Right atrium auricular region (tissue), 2 donors: Measurements from ENCODE around the gene CTDP1. TPM values are rescaled to one million over a fixed set of nuclear protein-coding genes. Genes with fewer than 3 reads are reported as not detected.

Experiments used
- DNase-seq: peaks from one replicate; pipeline ENCODE4 v3.0.0-alpha.2; 2019; ENCODE audit warnings: low spot score
- H3K27ac ChIP-seq, 2 donors: fragments of 200-600 bp; sonication (generic); 1 replicate in 1 of 2; 2 replicates in 1 of 2; pipeline ENCODE4 v1.5.1; 2016 to 2019
- H3K27me3 ChIP-seq, 2 donors: fragments of 200-600 bp; sonication (generic); one replicate each; pipeline versions ENCODE4 v1.5.1 to v1.6.0; 2017 to 2019
- H3K36me3 ChIP-seq: fragments of 200-600 bp; sonication (generic); one replicate; pipeline ENCODE4 v1.5.1; 2016
- H3K4me1 ChIP-seq, 2 donors: fragments of 200-600 bp; sonication (generic); one replicate each; pipeline versions ENCODE4 v1.5.1 to v1.6.0; 2017 to 2019
- H3K4me3 ChIP-seq, 2 donors: fragments of 200-600 bp; sonication (generic); 1 replicate in 1 of 2; 2 replicates in 1 of 2; pipeline ENCODE4 v1.5.1; 2017 to 2019; ENCODE audit warnings: mild to moderate bottlenecking in 1 of 2, moderate library complexity in 1 of 2
- H3K9me3 ChIP-seq, 2 donors: fragments of 200-600 bp; sonication (generic); one replicate each; pipeline ENCODE4 v1.5.1; 2019
- CTCF ChIP-seq, 2 donors: fragments of 200-600 bp; sonication (generic); IDR thresholded peaks; one replicate each; pipeline ENCODE4 v1.5.1; 2019; ENCODE audit warnings: antibody characterized with exemption in 2 of 2
- total RNA-seq, 2 donors: library from RNA; depleted of rRNA; stranded (reverse); fragments of >200 nt; gene quantifications; one replicate each; pipeline ENCODE4 v1.1.0, GENCODE V29; 2016

The CTDP1 gene
- total RNA-seq, 2 donors from 2014 or later = 6.3 to 9.2 TPM

DNA sequence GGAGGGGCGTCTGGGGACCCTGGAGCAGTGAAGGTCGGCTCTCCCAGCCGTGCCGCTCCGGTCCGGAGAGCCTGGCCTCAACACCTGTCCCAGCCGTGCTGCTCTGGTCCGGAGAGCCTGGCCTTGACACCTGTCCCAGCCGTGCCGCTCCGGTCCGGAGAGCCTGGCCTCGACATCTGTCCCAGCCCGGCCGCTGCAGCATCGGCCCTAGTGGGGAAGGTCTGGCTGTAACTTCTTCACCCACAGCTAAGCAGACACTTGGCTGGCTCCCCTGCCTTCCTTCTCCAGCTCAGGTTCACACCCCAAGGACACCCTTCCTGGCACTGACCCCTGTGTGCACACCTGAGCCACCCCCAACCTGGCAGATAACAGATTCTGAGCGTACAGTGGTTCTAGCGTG lies 122.7 kb downstream of the CTDP1 start:
- Histone ChIP-seq H3K36me3 (no peaks in the 10 kb centered on the region), H3K4me3 (no peak overlapping the region), H3K27ac (no peak overlapping the region), H3K27me3 (peaks cover 0 to 12% of the 10 kb centered on the region in 2 donors), H3K9me3 (no peaks in the 10 kb centered on the region), H3K4me1 (peaks cover 0 to 20% of the 10 kb centered on the region in 2 donors)
- no peak for DNase-seq
- TF ChIP-seq CTCF (IDR thresholded peaks at IDR 0.05) = no peak

DNA sequence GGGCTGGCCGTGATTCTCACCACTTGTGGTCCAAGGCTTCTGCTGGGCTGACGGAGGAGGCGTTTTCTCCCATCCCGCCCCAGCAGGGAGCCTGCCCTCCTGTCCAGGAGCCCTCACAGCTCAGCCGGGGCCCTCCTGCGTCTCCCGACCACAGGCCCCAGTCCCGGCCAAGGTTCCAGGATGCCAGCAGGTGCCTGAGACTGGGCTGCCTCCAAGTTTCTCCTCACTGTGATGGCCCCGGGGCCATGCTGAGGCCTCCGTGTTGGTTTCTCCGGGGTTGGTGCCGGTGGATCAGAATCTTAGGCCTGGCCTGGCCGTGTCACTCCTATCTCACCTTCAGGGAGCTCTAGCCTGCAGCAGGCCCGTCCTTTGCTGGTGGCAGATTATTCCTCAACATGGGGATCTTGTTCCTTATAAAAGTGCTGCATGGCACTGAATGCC lies 124.0 kb downstream of the CTDP1 start:
- peaks cover 0 to 7% of the 10 kb centered on the region in 2 donors for H3K4me1 ChIP-seq
- H3K9me3 ChIP-seq = no peaks in the 10 kb centered on the region
- DNase-seq = no peak
- no peak overlapping the region for H3K27ac ChIP-seq
- H3K27me3 ChIP-seq = peaks cover 0 to 5% of the 10 kb centered on the region in 2 donors
- H3K4me3 ChIP-seq = no peak overlapping the region
- no peak for TF ChIP-seq CTCF (IDR thresholded peaks at IDR 0.05)
- H3K36me3 ChIP-seq = no peaks in the 10 kb centered on the region

Other genes with a start within 250 kb of the CTDP1 start
- gene KCNG2, start 118.1 kb downstream of the CTDP1 start, total RNA-seq = not detected